Activated naive CD8-positive, alpha-beta T cell treated with anti-CD3 and anti-CD28 coated beads, Interleukin-2, amount 10 ng/mL, durations not matched to agents 7 days and 5 days (primary cell): ENCODE measurements around the gene PHC3. TPM values are rescaled to one million over a fixed set of nuclear protein-coding genes. Genes with fewer than 3 reads are reported as not detected.

ENCODE experiments used
- ATAC-seq: fragments of 150-1000 bp; cut with Tn5 transposase; one replicate; pipeline ENCODE4 v1.10.0; 2021; ENCODE audit warnings: low read depth, moderate library complexity
- POLR2A ChIA-PET: fragments of 350-600 bp; sonication (Branson Sonifier 250); formaldehyde crosslinking; loops from one replicate; lab custom pipeline; 2021; ENCODE audit warnings: antibody characterized with exemption; lab: Charles Lee
- DNase-seq: peaks from one replicate; pipeline ENCODE4 v3.0.0; 2021
- H3K27ac Mint-ChIP-seq: one replicate; pipeline ENCODE4 v1.8.0; 2022; ENCODE audit warnings: mild to moderate bottlenecking, mixed read lengths
- H3K27me3 Mint-ChIP-seq: one replicate; pipeline ENCODE4 v1.8.0; 2022; ENCODE audit warnings: mild to moderate bottlenecking, moderate library complexity, mixed read lengths
- H3K36me3 Mint-ChIP-seq: one replicate; pipeline ENCODE4 v1.8.0; 2021; ENCODE audit warnings: mild to moderate bottlenecking, mixed read lengths
- H3K4me1 Mint-ChIP-seq: one replicate; pipeline ENCODE4 v1.8.0; 2021; ENCODE audit warnings: mixed read lengths
- H3K4me3 Mint-ChIP-seq: one replicate; pipeline ENCODE4 v1.8.0; 2022; ENCODE audit warnings: mild to moderate bottlenecking, moderate library complexity, mixed read lengths
- H3K9me3 Mint-ChIP-seq: one replicate; pipeline ENCODE4 v1.8.0; 2021; ENCODE audit warnings: mixed read lengths
- total RNA-seq, 2 experiments: library from RNA; stranded (reverse); gene quantifications; one replicate each; pipeline ENCODE4 v1.2.3, GENCODE V29; 2021

Gene PHC3
- total RNA-seq, 2 experiments from 2014 or later: 94.9 to 105 TPM

DNA sequence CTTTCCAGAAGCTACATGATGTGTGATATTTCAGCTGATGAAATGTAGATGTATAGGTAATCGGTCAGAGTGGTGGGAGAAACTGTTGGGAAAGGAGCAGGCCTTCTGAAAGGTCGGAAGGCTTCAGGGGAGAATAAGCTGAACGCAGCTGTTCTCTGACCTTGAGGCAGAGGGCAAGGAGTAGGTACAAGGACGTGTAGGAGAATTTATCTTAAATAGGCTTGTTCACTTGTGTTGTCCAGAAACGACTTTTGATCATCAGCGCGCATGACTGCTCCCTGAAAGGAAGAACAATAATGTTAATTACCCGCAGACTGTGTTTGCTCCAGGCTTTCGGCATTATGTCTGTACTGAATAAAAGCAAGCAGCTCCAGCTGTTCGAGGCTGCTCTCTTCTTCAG, 104.2 kb downstream of the PHC3 start:
- ATAC-seq (no peak), DNase-seq (no peak)
- Mint-ChIP-seq H3K27ac (no peak overlapping the region), H3K4me1 (no peaks in the 10 kb centered on the region), H3K9me3 (peaks cover 5% of the 10 kb centered on the region), H3K4me3 (no peak overlapping the region), H3K27me3 (no peaks in the 10 kb centered on the region), H3K36me3 (peaks cover 29% of the 10 kb centered on the region)
- POLR2A ChIA-PET: no interaction called here

DNA sequence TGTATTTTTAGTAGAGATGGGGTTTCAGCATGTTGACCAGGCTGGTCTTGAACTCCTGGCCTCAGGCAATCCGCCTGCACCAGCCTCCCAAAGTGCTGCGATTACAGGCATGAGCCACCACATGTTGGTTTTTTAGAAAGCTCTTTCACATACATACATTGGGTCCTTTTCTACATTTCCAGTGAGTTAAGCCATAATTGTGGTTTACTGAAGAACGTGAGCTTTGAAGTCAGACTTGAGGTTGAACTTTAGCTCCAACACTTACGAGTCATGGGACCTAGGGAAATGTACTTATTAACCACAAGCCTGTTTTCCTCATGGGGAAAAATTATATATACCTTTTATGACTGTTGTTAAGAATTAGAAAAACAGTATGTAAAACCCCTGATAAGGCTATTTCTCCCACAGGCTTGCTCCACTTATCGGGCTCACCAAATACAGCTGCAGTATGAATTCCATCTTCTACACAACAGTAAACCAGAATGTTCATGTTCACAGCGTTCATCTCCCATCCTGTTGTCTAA, 104.8 kb downstream of the PHC3 start:
- Mint-ChIP-seq H3K27me3 (no peaks in the 10 kb centered on the region), H3K4me1 (no peaks in the 10 kb centered on the region), H3K27ac (no peak overlapping the region), H3K9me3 (peaks cover 5% of the 10 kb centered on the region), H3K36me3 (peaks cover 31% of the 10 kb centered on the region), H3K4me3 (no peak overlapping the region)
- DNase-seq (no peak), ATAC-seq (no peak)
- POLR2A ChIA-PET: no interaction called here

DNA sequence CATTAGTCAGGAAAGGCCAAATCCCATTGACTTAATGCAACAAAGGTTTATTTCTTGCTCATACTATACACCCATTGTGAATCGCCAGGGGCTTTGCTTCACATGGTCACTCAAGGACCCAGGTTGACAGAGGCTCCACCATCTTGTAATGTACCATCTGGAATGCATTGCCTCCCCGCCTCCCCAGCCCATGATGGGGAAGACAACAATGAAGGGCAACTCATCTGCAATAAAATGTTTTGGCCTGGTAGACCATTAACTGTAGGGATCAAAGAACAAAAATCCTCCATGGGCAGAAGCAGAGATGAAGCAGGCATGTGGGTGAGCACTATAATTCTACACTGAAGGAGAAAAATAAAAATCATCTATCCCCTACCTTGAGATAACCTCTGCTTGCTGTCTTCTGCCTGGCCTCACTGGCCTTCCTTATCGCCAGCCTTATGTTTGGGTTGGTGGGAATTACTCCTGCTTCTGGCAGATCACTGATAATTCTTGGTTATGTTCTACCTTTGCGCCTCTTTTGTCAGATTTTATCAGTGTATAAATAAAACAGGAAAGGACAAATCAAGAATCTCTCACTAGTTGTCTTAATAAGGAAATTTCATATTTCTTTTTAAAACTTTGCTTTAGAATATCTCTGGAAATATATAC, 106.0 kb downstream of the PHC3 start:
- Mint-ChIP-seq H3K9me3 (peaks cover 5% of the 10 kb centered on the region), H3K4me3 (no peak overlapping the region), H3K36me3 (peaks cover 30% of the 10 kb centered on the region), H3K27me3 (no peaks in the 10 kb centered on the region), H3K4me1 (no peaks in the 10 kb centered on the region), H3K27ac (no peak overlapping the region)
- POLR2A ChIA-PET: no interaction called here
- no peak for ATAC-seq
- DNase-seq: no peak

DNA sequence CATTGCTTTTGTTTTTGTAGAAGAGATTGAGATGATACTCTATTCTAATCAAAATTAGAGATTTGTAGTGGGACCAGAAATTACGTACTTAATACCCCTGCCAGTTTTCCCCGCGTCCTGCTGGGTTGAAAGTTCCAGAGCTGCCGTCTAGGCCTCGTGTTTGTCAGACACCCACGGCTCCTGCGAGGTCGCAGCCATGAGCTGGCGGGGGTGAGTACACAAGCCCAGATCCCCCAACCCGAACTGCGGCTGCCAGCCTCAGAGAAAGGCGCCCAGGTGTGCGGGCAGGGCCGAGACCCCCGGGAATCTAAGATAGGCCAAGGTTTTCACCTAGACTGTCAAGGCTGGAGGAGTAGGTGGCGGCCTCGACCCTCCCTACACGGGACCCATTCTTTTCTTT, 117.4 kb downstream of the PHC3 start:
- no peak overlapping the region for H3K4me3 Mint-ChIP-seq
- ATAC-seq (no peak), DNase-seq (no peak)
- H3K27me3 Mint-ChIP-seq: no peaks in the 10 kb centered on the region
- H3K9me3 Mint-ChIP-seq: no peaks in the 10 kb centered on the region
- H3K36me3 Mint-ChIP-seq: peaks cover 3% of the 10 kb centered on the region
- no peak overlapping the region for H3K27ac Mint-ChIP-seq
- H3K4me1 Mint-ChIP-seq: no peaks in the 10 kb centered on the region
- POLR2A ChIA-PET: no interaction called here

DNA sequence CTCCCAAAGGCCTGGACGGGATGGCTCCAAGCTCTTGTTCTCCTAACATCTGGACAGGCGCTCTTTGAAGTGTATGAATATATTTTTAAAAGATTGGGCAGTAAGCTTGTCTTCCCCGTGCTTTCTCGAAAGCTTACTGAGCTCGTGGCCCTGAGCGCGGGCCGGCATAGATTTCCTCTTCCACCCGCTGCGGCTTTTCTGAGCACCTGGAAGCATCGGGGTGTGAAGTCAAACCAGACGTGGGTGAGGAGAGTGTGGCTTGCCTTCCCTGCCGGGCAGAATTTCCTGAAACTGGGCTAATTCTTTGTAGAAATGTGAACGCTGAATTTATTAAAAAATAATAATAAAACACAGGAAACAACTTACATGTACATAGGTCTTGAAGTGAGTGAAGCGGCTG, 117.8 kb downstream of the PHC3 start:
- Mint-ChIP-seq H3K9me3 (no peaks in the 10 kb centered on the region), H3K36me3 (peaks cover 3% of the 10 kb centered on the region), H3K27me3 (no peaks in the 10 kb centered on the region), H3K4me1 (no peaks in the 10 kb centered on the region), H3K4me3 (no peak overlapping the region), H3K27ac (no peak overlapping the region)
- POLR2A ChIA-PET: no interaction called here
- DNase-seq: no peak
- ATAC-seq: no peak

DNA sequence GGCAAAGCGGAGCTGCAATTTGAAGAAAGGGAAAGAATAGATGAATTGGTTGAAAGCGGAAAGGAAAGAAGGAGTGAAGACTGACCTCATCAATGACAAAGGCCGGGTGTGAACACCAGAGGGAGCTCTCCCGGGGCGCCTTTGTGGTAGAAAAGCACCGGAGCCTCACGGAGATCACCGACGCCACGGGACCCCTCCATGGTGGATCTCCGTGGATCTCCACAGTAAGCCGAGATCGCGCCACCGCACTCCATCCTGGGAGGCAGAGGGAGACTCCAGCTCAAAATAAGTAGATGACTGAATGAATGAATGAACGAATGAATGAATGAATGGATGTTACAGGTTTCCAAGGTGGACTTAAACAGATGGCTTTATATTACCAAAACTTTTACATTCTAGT, 118.8 kb downstream of the PHC3 start:
- no peaks in the 10 kb centered on the region for H3K27me3 Mint-ChIP-seq
- DNase-seq: no peak
- no peaks in the 10 kb centered on the region for H3K9me3 Mint-ChIP-seq
- POLR2A ChIA-PET: no interaction called here
- peaks cover 3% of the 10 kb centered on the region for H3K36me3 Mint-ChIP-seq
- no peak overlapping the region for H3K27ac Mint-ChIP-seq
- ATAC-seq: no peak
- H3K4me1 Mint-ChIP-seq: peaks cover 8% of the 10 kb centered on the region
- no peak overlapping the region for H3K4me3 Mint-ChIP-seq

DNA sequence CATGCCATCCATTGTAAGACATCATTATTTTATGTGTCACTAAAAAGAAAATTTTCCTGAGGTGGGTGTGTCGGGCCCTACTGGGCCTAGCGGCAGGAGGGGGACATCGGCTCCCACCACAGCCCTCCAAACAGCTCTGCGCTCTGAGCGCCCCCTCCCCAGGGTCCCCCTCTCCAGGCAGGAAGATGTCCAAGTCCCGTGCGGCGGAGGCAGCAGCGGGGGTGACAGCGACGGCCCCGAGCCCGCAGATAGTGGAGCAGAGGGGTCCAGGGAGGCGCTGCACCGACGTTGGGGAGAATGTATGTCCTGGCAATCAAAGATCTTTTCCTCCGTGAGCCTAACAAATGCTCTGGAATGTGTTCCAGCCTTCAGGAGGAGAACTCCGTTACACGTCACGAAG, 119.5 kb downstream of the PHC3 start:
- ATAC-seq (no peak), DNase-seq (no peak)
- H3K4me3 Mint-ChIP-seq: no peak overlapping the region
- peaks cover 1% of the 10 kb centered on the region for H3K36me3 Mint-ChIP-seq
- H3K9me3 Mint-ChIP-seq: no peaks in the 10 kb centered on the region
- H3K27ac Mint-ChIP-seq: no peak overlapping the region
- peaks cover 14% of the 10 kb centered on the region for H3K4me1 Mint-ChIP-seq
- POLR2A ChIA-PET: no interaction called here
- no peaks in the 10 kb centered on the region for H3K27me3 Mint-ChIP-seq

DNA sequence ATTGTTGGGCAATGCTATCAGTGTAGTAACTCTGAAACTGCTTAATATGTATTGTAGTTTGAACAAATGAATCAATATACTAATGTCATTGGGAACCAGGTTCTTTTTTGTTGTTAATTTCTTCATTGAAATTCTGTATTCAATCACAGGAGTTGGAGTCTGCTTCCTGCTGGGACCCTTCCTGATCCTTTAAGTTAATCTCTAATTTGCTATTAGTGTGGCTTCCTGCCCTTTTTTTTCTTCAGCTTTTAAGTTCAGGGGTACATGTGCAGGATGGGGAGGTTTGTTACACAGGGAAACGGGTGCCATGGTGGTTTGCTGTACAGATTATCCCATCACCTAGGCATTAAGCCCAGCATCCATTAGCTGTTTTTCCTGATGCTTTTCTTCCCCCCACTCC, 122.1 kb downstream of the PHC3 start:
- no peak for ATAC-seq
- Mint-ChIP-seq H3K4me3 (no peak overlapping the region), H3K27ac (no peak overlapping the region), H3K36me3 (peaks cover 1% of the 10 kb centered on the region), H3K27me3 (no peaks in the 10 kb centered on the region), H3K4me1 (peaks cover 31% of the 10 kb centered on the region), H3K9me3 (no peaks in the 10 kb centered on the region)
- POLR2A ChIA-PET: no interaction called here
- no peak for DNase-seq

DNA sequence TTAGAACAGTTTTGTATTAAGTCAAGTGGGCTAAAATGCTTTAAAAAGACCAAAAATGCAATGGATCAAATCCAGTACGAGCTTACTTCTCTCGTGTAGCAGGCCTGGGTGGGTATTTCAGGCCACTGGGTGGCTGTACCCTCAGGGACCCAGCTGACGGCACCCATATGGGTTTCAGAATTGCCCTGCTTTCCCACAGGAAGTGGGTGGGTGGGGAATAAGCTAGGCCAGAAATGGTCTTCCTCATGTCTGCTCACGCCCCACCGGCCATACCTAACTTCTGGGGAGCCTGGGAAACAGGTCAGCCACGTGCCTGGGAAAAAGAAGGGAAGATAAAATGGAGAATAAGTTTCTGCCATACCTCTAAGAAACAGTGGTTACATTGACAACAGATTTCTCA, 123.4 kb downstream of the PHC3 start:
- Mint-ChIP-seq H3K27me3 (no peaks in the 10 kb centered on the region), H3K27ac (no peak overlapping the region), H3K9me3 (no peaks in the 10 kb centered on the region), H3K4me1 (peaks cover 31% of the 10 kb centered on the region), H3K36me3 (peaks cover 1% of the 10 kb centered on the region), H3K4me3 (no peak overlapping the region)
- ATAC-seq (no peak), DNase-seq (no peak)
- POLR2A ChIA-PET: interaction anchor here (0.6 to 1.5 kb wide), 2 partner anchors 13 to 294 kb away, joined by 3 to 5 read pairs; no protein-coding TSS in a partner anchor

DNA sequence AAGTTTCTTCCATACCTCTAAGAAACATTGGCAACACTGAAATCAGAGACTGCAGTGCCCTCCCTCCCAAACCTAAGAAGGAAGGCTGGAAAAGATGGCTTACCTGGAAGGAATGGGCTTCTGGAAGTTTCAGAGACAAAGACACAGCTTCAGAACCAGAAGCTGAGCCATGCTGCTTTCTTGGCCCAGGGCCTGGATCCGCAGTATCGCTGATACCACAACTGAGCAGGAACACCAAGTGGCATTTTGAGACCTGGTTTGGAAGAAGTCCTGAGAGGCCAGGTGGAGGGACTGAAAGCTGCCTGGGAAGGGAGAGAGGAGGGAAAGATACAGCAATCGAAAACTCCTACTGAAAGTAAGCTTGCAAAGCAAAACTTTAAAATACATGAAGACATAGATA, 124.0 kb downstream of the PHC3 start:
- ATAC-seq (no peak), DNase-seq (no peak)
- Mint-ChIP-seq H3K27me3 (no peaks in the 10 kb centered on the region), H3K4me3 (no peak overlapping the region), H3K27ac (no peak overlapping the region), H3K9me3 (no peaks in the 10 kb centered on the region), H3K4me1 (peaks cover 31% of the 10 kb centered on the region), H3K36me3 (peaks cover 3% of the 10 kb centered on the region)
- POLR2A ChIA-PET: interaction anchor here (1.5 kb wide), 1 partner anchor 293 kb away, joined by 3 read pairs; no protein-coding TSS in a partner anchor

DNA sequence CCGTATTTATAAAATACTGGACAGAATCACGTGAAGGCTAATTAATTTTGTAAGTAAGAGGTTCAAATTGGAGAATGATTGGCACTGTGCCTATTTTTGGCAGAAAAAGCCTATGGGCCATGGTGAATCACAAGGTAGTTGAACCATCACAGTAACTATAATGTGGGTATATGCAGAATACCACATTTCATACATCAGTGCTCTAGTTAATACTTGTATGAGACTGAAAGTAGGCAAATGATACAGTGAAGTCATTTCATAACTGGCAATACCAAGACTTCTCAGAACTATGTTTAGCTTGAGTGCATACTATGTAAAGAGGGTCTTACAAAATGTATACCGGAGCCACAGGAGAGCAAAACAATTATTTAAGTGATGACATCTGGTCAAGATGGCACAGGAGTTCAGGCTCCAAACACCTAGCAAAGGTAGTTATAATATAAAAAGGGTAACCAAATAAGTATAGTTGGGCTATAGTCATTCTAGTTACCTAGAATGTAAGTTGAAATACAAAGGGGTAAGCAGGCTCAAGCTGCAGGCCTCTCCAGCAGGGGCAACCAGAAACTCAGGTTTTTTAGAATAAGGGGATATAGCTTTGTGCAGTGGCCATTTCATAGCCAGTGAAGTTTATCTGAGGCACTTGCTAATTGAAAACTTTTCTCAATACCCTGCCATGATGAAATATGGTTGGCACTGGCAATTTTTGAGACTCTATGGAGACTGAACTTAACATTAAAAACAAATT, 124.7 kb downstream of the PHC3 start:
- no peaks in the 10 kb centered on the region for H3K9me3 Mint-ChIP-seq
- H3K27me3 Mint-ChIP-seq: no peaks in the 10 kb centered on the region
- H3K4me3 Mint-ChIP-seq: no peak overlapping the region
- H3K27ac Mint-ChIP-seq: no peak overlapping the region
- DNase-seq (no peak), ATAC-seq (peak; percentile 42)
- POLR2A ChIA-PET: interaction anchor here (1.5 kb wide), 1 partner anchor 293 kb away, joined by 3 read pairs; no protein-coding TSS in a partner anchor
- peaks cover 31% of the 10 kb centered on the region for H3K4me1 Mint-ChIP-seq
- H3K36me3 Mint-ChIP-seq: peaks cover 4% of the 10 kb centered on the region

DNA sequence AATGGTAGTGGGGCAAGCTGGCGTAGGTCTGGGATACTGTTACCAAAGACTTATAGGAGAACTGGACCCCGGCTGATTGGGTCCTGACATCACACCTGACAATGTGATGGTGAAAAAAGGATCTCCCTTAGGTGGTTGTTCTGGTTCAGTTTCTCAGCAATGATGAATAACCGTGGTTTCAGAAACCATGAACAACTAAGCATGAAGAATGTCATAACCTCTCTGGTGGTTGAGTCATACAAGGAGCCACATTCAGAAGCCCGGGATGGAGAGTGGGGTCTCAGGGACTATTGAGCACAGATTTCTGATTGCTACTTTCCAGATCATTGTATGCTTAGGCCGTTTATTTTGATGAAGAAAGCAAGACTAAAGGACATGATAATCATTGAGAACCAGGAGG, 126.3 kb downstream of the PHC3 start:
- Mint-ChIP-seq H3K9me3 (no peaks in the 10 kb centered on the region), H3K36me3 (peaks cover 4% of the 10 kb centered on the region), H3K27me3 (no peaks in the 10 kb centered on the region), H3K27ac (no peak overlapping the region), H3K4me1 (peaks cover 31% of the 10 kb centered on the region), H3K4me3 (no peak overlapping the region)
- DNase-seq (no peak), ATAC-seq (peak; percentile 58)
- POLR2A ChIA-PET: no interaction called here

DNA sequence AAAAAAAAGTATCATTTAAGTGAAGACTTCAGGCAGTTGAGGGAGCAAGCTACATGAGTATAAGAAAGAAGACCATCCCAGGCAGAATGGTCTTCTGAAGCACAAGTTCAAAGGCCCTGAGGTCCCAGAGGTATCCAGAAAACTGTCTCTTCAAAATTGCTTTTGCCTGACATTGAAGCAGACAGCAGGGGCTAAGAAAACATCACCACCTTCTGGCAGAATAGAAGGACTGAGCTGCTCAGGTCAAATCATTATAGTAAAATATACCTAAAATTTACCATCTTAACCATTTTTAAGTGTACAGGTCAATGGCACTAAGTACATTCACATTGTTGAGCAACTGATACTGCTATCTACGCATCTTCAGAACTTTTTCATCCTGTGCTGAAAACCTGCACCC, 127.3 kb downstream of the PHC3 start:
- ATAC-seq (no peak), DNase-seq (no peak)
- H3K4me1 Mint-ChIP-seq: peaks cover 31% of the 10 kb centered on the region
- H3K27ac Mint-ChIP-seq: no peak overlapping the region
- peaks cover 4% of the 10 kb centered on the region for H3K36me3 Mint-ChIP-seq
- H3K4me3 Mint-ChIP-seq: no peak overlapping the region
- H3K9me3 Mint-ChIP-seq: no peaks in the 10 kb centered on the region
- H3K27me3 Mint-ChIP-seq: no peaks in the 10 kb centered on the region
- POLR2A ChIA-PET: no interaction called here

DNA sequence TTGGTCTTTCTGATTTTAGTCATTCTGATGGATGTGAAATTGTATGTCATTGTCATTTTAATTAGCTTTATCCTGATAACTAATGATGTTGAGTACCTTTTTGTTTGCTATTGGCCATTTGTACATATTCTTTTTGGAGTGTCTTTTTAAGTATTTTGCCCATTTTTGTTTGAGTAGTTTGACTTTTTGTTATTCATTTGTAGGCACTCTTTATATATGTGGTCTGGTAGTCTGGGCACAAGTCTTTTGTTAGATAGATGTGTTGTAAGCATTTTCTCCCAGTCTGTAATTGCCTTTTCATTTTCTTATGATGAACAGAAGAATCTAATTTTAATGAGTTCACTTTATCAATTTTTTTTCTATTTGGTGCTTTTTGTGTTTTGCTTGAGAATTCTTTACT, 129.1 kb downstream of the PHC3 start:
- Mint-ChIP-seq H3K36me3 (peaks cover 4% of the 10 kb centered on the region), H3K9me3 (no peaks in the 10 kb centered on the region), H3K27me3 (no peaks in the 10 kb centered on the region), H3K4me3 (no peak overlapping the region), H3K4me1 (peaks cover 21% of the 10 kb centered on the region), H3K27ac (no peak overlapping the region)
- ATAC-seq (no peak), DNase-seq (no peak)
- POLR2A ChIA-PET: no interaction called here
